Small intestine (tissue), 7 donors: ENCODE data around the gene VWCE. TPM values are rescaled to one million over a fixed set of nuclear protein-coding genes. Genes with fewer than 3 reads are reported as not detected.
"Not testable (repeated sequence)": the region's sequence is repeated elsewhere in the genome, so short reads cannot be mapped to it uniquely, and the experiment has no call there.

Experiments used
- DNase-seq, 2 donors: peaks; one replicate each; pipeline versions ENCODE4 v3.0.0 to v3.0.0-alpha.2; 2013
- FAIRE-seq: peaks from 2 replicates; lab custom pipeline; 2012; peaks lifted over from hg19 to GRCh38; lab: Jason Lieb, UNC
- H3K27ac ChIP-seq, 3 donors: one replicate each; pipeline ENCODE4 v1.5.1; 2013; ENCODE audit warnings: low read length in 2 of 3, mild to moderate bottlenecking in 2 of 3, control low read depth in 1 of 3, inconsistent platforms in 1 of 3, low read depth in 1 of 3, moderate library complexity in 1 of 3
- H3K27me3 ChIP-seq, 3 donors: one replicate each; pipeline ENCODE4 v1.6.1; 2013; ENCODE audit warnings: low read length in 3 of 3, inconsistent platforms in 1 of 3; ENCODE audit not compliant: control insufficient read depth in 3 of 3, insufficient read depth in 3 of 3
- H3K36me3 ChIP-seq, 3 donors: one replicate each; pipeline ENCODE4 v1.6.1; 2013; ENCODE audit warnings: low read length in 3 of 3, inconsistent platforms in 1 of 3, low read depth in 1 of 3, mild to moderate bottlenecking in 1 of 3, moderate library complexity in 1 of 3; ENCODE audit not compliant: control insufficient read depth in 3 of 3, insufficient read depth in 2 of 3
- H3K4me1 ChIP-seq, 3 donors: one replicate each; pipeline ENCODE4 v1.6.1; 2013; ENCODE audit warnings: low read length in 2 of 3, inconsistent platforms in 1 of 3, low read depth in 1 of 3, mild to moderate bottlenecking in 1 of 3, moderate library complexity in 1 of 3; ENCODE audit not compliant: control insufficient read depth in 3 of 3, insufficient read depth in 2 of 3
- H3K4me3 ChIP-seq, 3 donors: one replicate each; pipeline ENCODE4 v1.5.1; 2013; ENCODE audit warnings: low read length in 3 of 3, control low read depth in 1 of 3, inconsistent platforms in 1 of 3, low read depth in 1 of 3, mild to moderate bottlenecking in 1 of 3, moderate library complexity in 1 of 3
- H3K9me3 ChIP-seq, 2 donors: one replicate each; pipeline ENCODE4 v1.6.1; 2013; ENCODE audit warnings: low read depth in 1 of 2, low read length in 1 of 2; ENCODE audit not compliant: control insufficient read depth in 2 of 2, insufficient read depth in 1 of 2
- WGBS, 3 donors: extraction: QIAGEN DNeasy Blood & Tissue Kit; methylation state at CpG; one replicate each; pipeline ENCODE4 v1.1.7; 2013; 5-methylcytosine and 5-hydroxymethylcytosine counted together
- polyA plus RNA-seq, 4 donors: library from polyadenylated mRNA; stranded (reverse) in 3 of 4; unstranded in 1 of 4; fragments of 200-250 nt in 3 of 4; fragments of 120-200 nt in 1 of 4; gene quantifications; one replicate each; pipeline versions ENCODE4 v1.2.1 to v1.2.3, GENCODE V29; 2013
- donor health status: healthy with polysubstance abuse.
- donor health status: control.
- donor health status: control.
- donor health status: Bipolar disorder and iron deficiency.
- donor health status: healthy.

The VWCE gene
- polyA plus RNA-seq, 4 donors, result 0.67 to 3.2 (median 2.1) TPM

GRCh38 chr11:61248071-61248470, 47.0 kb downstream of the VWCE start:
- 83 to 85% (median 84%) methylated on average over 9 of the region's 9 CpGs for WGBS, 3 donors
- not testable (repeated sequence) for H3K36me3 ChIP-seq, H3K4me1 ChIP-seq, H3K27ac ChIP-seq, H3K4me3 ChIP-seq, H3K9me3 ChIP-seq, H3K27me3 ChIP-seq, DNase-seq, FAIRE-seq

GRCh38 chr11:61245284-61245964, 49.7 kb downstream of the VWCE start:
- not testable (repeated sequence) for H3K27me3 ChIP-seq, H3K4me3 ChIP-seq, H3K4me1 ChIP-seq, H3K27ac ChIP-seq, DNase-seq, H3K9me3 ChIP-seq, FAIRE-seq, H3K36me3 ChIP-seq
- WGBS, 3 donors, result no CpG with 5 or more reads among the region's 10 CpGs

- not testable (repeated sequence) for FAIRE-seq, H3K4me1 ChIP-seq, H3K27ac ChIP-seq, H3K9me3 ChIP-seq, H3K27me3 ChIP-seq, H3K36me3 ChIP-seq, DNase-seq, H3K4me3 ChIP-seq
- WGBS, 3 donors, result no CpG with 5 or more reads among the region's 5 CpGs
Observed at GRCh38 chr11:61241526-61241925, 53.6 kb downstream of the VWCE start.

- H3K9me3 ChIP-seq, result not testable (repeated sequence)
Observed at GRCh38 chr11:61240875-61241274, 54.2 kb downstream of the VWCE start, which contains the start of gene PGA5. PGA5 (plus strand) TSS chr11:61241175; CDS start chr11:61241227, 52 bp downstream.

GRCh38 chr11:61240288-61240687, 54.8 kb downstream of the VWCE start:
- H3K9me3 ChIP-seq, H3K36me3 ChIP-seq, H3K4me3 ChIP-seq, FAIRE-seq, H3K27ac ChIP-seq, H3K4me1 ChIP-seq, H3K27me3 ChIP-seq: not testable (repeated sequence)
- DNase-seq, result peak in 1 of 2 donors; percentile 17
- WGBS, 3 donors, result 64 to 75% (median 75%) methylated on average over 7 to 8 of the region's 8 CpGs

More at GRCh38 chr11:61240875-61241274, 54.2 kb downstream of the VWCE start, which contains the start of gene PGA5:
- not testable (repeated sequence) for H3K36me3 ChIP-seq, H3K27ac ChIP-seq, H3K4me1 ChIP-seq, H3K27me3 ChIP-seq, DNase-seq, H3K4me3 ChIP-seq, FAIRE-seq
- WGBS, 3 donors, result no CpG with 5 or more reads among the region's 8 CpGs

GRCh38 chr11:61237130-61237529, 58.0 kb downstream of the VWCE start:
- FAIRE-seq, H3K36me3 ChIP-seq, H3K4me1 ChIP-seq, H3K27ac ChIP-seq, DNase-seq, H3K27me3 ChIP-seq, H3K9me3 ChIP-seq, H3K4me3 ChIP-seq: not testable (repeated sequence)
- no CpG with 5 or more reads among the region's 4 CpGs for WGBS, 3 donors

DNA sequence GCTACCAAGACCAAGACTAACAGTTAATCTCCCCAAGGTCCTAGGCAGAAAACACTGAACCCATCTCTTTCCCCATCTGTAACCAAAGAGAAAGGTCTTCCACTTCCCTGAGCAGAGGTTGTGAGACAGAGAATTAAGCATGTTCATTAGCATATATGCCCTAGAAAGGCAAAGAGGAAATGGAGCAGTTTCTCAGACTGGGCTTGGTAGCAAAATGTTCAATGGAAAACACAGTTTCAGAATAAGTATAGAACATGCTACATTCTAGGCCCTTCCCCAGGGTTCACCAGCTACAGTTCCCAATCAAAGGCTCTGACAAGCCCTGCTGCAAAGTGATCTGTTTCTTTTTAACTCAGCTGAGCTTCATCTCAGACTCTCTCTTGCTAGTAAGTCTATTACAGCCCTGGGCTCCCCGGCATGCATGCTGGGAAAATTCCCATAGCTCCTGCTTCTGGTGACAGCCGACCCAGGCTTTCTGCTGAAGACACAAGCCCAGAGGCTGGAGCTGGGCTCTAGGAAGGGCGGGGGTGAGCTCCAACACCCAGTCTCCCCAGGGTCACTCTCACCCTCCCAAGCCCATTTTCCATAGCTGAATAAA, 62.5 kb downstream of the VWCE start:
- FAIRE-seq, H3K9me3 ChIP-seq, H3K4me3 ChIP-seq, H3K27ac ChIP-seq, DNase-seq, H3K27me3 ChIP-seq, H3K36me3 ChIP-seq, H3K4me1 ChIP-seq: not testable (repeated sequence)
- WGBS, 3 donors, result no CpG with 5 or more reads among the region's 3 CpGs

GRCh38 chr11:61231585-61231984, 63.5 kb downstream of the VWCE start:
- H3K4me1 ChIP-seq, FAIRE-seq, H3K27ac ChIP-seq, H3K27me3 ChIP-seq, H3K9me3 ChIP-seq, H3K4me3 ChIP-seq, DNase-seq, H3K36me3 ChIP-seq: not testable (repeated sequence)
- WGBS, 3 donors, result 86% methylated on average over 1 of the region's 5 CpGs; no CpG with 5 or more reads in 2 of the 3 donors
